T-helper 2 cell treated with Interferon-gamma antibody and Interleukin-4, amounts not matched to agents 100 ng/mL and 5 ng/mL, for 36 hours (primary cell): ENCODE measurements around the gene RAB11B. TPM values are rescaled to one million over a fixed set of nuclear protein-coding genes. Genes with fewer than 3 reads are reported as not detected.

Experiments
- total RNA-seq: library from RNA; stranded (reverse); gene quantifications from 2 replicates; pipeline ENCODE4 v1.2.3, GENCODE V29; 2022

The RAB11B gene
- total RNA-seq, 1 donor from 2014 or later = 98.3 TPM

Other genes with a start within 250 kb of the RAB11B start
- not detected in 2 replicates for gene FBN3, start 240.8 kb upstream of the RAB11B start, total RNA-seq
- 18.6 and 22.2 TPM in 2 replicates for gene CERS4, start 181.0 kb upstream of the RAB11B start, total RNA-seq
- gene CD320, start 82.0 kb upstream of the RAB11B start, total RNA-seq = 60.5 and 65.1 TPM in 2 replicates
- 46.4 and 49.6 TPM in 2 replicates for gene NDUFA7, start 69.0 kb upstream of the RAB11B start, total RNA-seq
- 2,029 and 2,116 TPM in 2 replicates for gene RPS28, start 68.9 kb upstream of the RAB11B start, total RNA-seq
- gene KANK3, start 47.1 kb upstream of the RAB11B start, total RNA-seq = 1.5 and 2.2 TPM in 2 replicates
- 0.30 and 0.36 TPM in 2 replicates for gene ANGPTL4, start 26.2 kb upstream of the RAB11B start, total RNA-seq
- 16.9 and 17.5 TPM in 2 replicates for gene MARCHF2, start 22.9 kb downstream of the RAB11B start, total RNA-seq
- gene HNRNPM, start 54.6 kb downstream of the RAB11B start, total RNA-seq = 323 and 328 TPM in 2 replicates
- gene PRAM1, start 112.3 kb downstream of the RAB11B start, total RNA-seq = 1.4 and 2.5 TPM in 2 replicates
- gene ZNF414, start 123.8 kb downstream of the RAB11B start, total RNA-seq = 32.7 and 38.4 TPM in 2 replicates
- gene MYO1F, start 187.1 kb downstream of the RAB11B start, total RNA-seq = 385 and 386 TPM in 2 replicates
- 6.4 and 8.4 TPM in 2 replicates for gene ADAMTS10, start 220.4 kb downstream of the RAB11B start, total RNA-seq
- not detected in 2 replicates for gene NFILZ, start 240.3 kb downstream of the RAB11B start, total RNA-seq